OCI-M2 (cell line): ENCODE data around the gene RRAGD.
"Not testable (repeated sequence)": the region's sequence is repeated elsewhere in the genome, so short reads cannot be mapped to it uniquely, and the experiment has no call there.

Source experiments
- DNase-seq: peaks from one replicate; lab custom pipeline; 2025; ENCODE audit not compliant: unreplicated experiment; lab: John Stamatoyannopoulos, UW

The RRAGD gene

DNA sequence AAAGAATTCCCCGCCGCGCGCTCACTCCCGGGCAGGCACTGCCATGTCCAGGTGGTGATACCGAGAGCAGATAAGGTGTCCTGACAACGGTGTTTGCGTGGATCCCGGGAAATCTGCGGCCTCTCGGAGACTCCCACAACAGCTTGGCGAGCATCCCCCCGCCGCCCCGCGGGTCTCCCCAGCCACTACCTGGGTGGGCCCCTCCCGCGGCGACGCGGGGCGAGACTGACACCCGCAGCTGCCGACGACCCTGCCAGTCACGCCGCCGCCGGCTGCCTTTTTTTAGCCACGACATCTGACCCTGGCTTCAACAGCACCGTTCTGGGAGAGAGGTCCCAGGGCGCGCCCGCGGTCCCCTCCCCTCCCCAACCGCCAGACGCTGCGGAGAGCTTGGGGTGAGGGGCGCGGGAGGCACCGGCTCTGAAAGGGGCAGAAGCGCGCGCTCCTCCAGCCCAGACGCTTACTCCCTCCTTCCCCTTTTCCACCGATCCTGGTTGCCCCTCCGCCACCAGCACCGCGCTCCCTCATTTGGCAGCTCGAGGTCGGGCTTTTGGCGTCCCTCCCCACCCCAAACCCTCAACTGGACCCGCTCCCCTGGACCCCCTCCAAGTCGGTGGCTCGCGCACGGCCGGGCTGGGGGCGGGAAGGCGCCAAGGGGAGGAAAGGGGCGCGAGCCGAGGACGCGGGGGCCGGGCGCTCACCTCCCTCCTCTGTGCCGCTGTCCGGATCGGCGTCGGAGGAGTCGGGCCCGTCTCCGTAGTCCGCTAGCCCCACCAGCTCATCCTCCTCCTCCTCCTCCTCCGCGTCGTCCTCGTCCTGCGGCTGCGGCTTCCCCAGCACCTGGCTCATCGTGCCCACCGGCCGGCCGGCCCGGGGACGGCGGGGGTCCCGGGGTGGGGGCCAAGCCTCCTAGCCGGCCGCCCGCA lies 665 bp downstream of the RRAGD start:
- no peak for DNase-seq

DNA sequence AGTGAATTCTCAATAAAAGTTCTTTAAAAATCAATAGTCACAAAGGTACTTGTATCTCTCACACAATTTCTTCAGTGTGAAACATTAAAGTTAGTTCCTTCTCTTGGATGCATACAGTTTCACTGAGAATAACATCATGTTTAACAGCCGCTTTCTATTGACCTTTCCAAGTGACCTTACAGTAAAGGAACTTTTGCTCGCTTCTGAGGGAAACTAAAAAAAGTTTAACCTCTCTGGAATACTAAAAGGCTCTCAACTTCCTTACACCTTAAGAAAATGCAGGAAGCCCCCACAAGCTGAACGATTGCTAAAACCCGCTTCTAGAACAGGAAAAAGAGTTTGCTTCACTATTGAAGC lies 1.3 kb downstream of the RRAGD start:
- no peak for DNase-seq

- DNase-seq: no peak
Observed at GRCh38 chr6:89410231-89410761, 1.8 kb downstream of the RRAGD start.

DNA sequence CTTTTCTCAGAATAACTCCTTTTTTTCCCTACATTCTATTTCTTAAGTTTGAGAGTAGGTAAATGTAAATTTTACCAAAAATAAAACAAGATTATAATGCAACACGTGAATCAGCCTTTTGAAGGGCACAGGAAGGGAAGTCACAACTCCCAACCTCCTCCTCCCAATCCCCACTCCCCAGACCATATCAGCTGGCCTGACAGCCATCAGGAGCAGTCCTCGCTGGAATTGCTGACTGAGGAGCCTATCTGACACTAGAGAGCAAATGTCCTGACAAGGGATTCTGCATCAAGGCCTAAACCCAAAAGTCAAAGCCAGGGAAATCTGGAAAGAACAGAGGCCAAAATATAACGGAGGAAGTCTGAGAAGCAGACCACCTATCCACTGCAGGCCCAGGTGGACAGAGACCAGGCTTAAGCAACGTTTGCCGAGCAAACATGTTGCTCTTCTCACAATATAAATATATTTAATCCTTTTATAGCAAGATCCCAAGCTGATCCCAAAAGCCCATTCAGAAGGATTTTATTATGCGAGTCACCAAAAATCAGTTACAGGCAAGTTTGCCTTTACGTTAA lies 2.5 kb downstream of the RRAGD start:
- no peak for DNase-seq

GRCh38 chr6:89406141-89406540 lies 5.9 kb downstream of the RRAGD start:
- no peak for DNase-seq

- no peak for DNase-seq
Observed at GRCh38 chr6:89404512-89404911, 7.6 kb downstream of the RRAGD start.

DNA sequence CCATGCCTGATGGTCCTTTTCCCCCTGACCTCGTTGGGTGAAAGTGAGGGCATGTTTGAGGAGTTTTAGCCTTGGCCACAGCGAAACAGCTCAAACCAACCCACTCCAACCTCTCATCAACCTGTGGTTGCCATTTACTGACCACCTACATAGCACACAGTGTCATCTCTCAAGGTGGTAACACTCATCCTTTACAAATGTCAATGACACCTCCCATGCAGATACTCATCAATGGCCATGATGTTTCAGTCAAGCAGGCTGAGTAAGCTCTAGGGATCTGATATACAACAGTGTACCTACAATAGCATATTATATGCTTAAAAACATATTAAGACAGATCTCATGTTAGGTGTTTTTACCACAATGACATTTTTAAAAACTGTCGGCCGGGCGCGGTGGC lies 9.3 kb downstream of the RRAGD start:
- no peak for DNase-seq

- DNase-seq: no peak
Observed at GRCh38 chr6:89400912-89401399, 11.1 kb downstream of the RRAGD start.

DNA sequence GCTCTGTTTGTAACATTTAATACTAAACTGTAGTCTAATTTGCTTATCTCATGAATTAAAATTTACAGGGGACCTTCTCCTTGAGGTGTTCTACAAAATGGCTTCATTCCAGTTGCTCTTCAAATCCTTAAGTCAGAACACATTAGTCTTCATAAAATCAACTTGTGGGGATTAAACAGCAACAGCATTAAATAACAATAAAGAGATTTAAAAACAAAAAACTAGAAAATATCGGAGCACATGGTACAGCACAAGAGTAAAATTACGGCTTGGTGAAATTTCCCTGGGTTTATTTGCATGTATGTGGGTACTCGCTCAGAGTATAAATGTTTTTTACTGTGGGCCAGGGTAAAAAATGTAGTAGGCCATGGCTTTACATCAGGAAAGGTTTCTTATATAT lies 12.0 kb downstream of the RRAGD start:
- DNase-seq: no peak

DNA sequence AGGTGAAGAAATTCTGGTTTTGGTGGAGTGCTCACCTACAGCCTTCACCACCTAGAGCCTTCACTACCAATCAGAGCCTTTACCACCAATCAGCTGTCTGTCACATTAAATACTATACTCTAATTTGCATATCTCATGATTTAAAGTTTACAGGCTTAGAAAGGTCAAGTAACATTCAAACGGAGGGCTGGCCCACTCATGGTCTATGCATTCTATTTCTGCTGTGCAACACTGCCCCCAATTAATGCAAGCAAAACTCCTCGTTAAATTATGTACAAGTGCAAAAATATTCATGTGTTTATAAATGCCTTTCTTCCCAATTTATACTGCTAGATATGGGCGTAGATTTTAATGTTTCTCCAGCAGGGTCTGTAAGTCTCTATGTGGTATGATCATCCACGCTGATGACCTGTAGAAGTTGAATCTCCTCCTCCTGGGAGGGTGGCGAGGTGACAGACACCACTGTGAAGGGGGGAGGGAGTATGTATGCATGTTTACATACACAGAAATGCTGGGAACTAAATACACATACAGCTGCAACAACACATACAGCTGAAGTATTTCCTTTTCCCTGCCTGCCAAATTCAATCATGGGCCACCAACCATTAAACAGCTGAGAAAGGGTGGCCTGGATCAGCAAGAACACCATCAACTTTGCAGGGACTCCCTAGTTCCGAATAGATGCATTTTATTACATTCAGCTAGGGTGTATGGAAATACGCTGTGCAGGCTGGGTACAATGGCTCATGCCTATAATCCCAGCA lies 13.1 kb downstream of the RRAGD start:
- DNase-seq: no peak

DNA sequence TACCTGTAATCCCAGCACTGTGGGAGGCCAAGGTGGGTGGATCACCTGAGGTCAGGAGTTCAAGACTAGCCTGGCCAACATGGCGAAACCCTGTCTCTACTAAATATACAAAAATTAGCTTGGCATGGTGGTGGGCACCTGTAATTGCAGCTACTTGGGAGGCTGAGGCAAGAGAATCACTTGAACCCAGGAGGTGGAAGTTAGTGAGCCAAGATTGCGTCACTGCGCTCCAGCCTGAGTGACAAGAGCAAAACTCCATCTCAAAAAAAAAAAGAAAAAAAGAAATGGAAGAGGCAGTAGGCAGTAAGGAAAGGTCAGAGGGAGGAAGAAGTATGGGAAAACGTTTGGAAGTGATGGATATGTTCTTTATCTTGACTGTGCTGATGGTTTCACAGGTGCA lies 14.2 kb downstream of the RRAGD start:
- not testable (repeated sequence) for DNase-seq

GRCh38 chr6:89393659-89394058 lies 18.4 kb downstream of the RRAGD start:
- DNase-seq: no peak

DNA sequence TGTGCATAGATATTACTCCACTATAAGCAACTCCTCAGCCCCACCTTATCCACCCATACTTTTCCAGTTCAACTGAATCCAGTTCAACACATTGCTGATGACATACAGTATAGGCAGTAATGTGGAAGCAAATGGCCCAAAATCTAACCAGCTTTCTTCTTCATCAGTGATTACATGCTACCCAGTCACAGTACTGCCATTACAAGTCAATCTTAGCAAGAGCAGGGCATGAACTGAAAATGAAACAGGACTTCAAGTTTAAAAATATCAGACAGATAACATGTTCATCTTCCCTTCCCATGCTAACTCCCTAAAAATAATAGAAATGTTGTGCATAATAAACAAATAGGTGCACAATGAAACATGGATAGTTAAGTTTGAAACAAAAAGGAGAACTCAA lies 19.2 kb downstream of the RRAGD start:
- no peak for DNase-seq

- no peak for DNase-seq
Observed at GRCh38 chr6:89388846-89389245, 23.2 kb downstream of the RRAGD start.

DNA sequence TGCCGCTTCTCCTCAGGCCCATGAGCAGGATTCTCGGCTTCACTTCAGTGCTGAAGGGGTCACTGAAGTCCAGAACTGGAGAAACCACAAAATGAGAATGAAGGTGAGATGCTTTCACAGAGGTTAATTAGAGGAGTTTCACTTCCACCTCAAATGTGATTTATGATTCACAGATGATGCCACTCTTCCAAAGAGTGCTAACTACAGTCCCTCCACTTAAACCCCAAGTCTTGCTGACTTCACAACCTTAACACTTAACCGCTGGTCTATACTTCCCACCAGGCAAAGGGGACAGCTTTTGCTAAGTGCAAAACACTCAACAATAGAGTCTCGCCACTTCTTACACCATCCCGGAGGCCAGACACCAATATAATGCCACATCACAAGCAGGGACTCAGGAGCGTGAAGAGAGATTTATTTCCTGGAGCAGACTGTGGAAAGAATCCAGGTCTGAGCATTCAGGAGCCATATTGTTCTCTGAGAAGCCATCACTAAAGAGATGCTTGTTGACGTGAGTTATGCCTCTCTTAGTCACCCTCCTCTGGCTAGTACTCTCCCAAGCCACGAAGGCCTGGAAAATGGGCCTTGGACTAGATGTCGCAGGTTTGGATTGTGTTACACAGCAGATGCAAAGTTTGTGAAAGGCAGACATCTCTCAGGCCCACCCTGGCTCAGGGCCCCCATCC lies 24.4 kb downstream of the RRAGD start:
- no peak for DNase-seq

DNA sequence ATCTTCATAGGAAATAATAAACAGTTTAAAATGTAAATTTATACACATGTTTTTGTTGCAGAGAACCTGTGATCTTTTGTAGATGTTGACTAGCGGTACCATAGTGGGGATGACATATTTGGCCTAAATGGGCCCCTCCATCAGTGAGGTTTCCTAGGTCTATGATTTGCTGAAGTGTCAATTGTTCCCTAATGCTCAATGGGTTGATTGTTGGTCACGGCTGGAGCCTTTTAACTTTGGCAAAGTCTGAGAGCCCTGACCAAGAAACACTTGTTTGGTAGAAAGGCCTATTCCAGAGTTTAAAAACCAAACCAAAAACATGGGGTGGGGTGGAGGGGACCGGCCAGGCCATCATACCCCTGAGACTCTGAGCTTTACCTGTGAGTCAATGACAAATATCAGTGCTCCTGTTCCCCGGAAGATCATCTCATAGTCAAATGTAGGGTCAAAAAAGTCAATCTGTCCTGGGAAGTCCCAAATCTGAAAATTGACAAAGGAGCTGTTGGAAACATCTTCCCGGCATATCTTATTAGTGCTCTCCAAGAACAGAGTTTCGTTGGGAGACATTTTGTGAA lies 25.1 kb downstream of the RRAGD start:
- DNase-seq: no peak

DNA sequence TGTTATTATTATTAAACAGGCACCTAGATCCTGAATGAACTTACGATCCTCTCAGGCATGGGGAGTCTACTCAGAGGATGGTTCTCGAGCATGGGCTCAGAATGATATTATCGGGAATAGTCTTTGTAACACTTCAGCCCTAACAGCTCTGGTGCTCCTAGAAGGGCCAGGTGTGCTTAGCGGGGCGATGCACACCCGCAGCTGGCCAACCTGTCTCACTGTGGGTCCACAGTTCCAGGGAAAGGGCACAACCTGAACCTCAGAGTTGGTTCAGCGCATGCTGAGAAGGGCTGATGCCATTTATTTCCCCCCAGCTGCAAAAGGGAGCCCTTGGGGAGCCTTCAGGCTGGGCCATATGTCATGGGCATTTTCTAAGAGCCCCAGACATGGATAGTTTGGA lies 26.2 kb downstream of the RRAGD start:
- no peak for DNase-seq

DNA sequence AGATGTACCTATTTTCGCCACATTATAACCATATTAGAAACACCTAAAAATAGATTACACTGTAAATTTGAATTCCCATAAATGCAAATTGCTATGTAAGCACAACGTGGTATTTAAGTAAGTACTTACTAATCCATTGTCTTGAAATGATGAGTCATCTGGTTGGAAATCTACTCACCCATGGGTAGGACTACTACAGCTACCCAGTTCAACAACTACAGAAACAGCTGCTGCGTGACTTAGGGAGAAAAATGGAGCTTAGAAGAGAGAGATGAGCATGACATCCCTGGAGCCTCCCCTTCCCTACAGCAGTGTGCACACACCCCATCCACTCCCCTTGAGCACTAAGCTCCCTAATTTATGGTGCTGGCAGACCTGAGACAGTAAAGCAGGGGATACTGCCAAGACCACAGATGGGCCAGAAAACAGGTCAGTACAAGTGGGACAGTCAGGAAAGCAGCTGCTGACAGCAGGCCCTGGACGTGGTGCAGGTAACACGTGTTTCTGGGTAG lies 26.9 kb downstream of the RRAGD start:
- no peak for DNase-seq

DNA sequence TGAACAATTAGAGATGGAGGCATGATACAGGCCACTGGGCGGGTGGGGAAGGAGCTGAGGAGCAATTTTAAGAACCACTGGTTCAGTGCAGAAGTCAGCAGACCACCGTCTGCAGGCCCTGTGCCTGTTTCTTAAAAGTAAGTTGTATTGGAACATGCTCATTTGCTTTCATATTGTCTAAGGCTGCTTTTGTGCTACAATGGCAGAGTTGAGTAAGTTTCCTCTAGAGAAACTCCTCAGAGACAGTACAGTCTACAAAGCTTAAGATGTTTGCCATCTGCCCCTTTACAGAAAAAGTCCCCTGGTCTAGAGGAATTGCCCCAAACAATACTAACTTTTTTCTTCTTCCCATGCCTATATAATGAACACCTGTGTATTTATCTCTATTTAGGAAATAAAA lies 31.0 kb downstream of the RRAGD start:
- DNase-seq: no peak

- DNase-seq: no peak
Observed at GRCh38 chr6:89379281-89379680, 32.8 kb downstream of the RRAGD start.
